ENCODE data around the gene SH2D2A. TPM values are rescaled to one million over a fixed set of nuclear protein-coding genes. Genes with fewer than 3 reads are reported as not detected.

The SH2D2A gene
- total and polyA plus RNA-seq, 2 donors (not counting 1 experiment from before 2014, with no cell fraction given) = 0.73 to 2.1 TPM

GRCh38 chr1:156802421-156802935 lies 14.2 kb downstream of the SH2D2A start:
- peaks cover 0 to 3% of the 10 kb centered on the region in 2 donors for H3K4me1 ChIP-seq (ENCODE audit: control insufficient read depth in 2 of 2, insufficient read depth in 2 of 2, low read length in 2 of 2)
- H3K9ac ChIP-seq (ENCODE audit: low read length) = no peak overlapping the region
- H3K27ac ChIP-seq (ENCODE audit: low read length in 2 of 2) = no peak overlapping the region
- ChIA-PET POLR2A (no interaction called here), CTCF (interaction anchor here (1.0 to 1.2 kb wide), 3 partner anchors 36 to 417 kb away, joined by 3 read pairs; no protein-coding TSS in a partner anchor)
- H3K36me3 ChIP-seq (replicated peaks in 1 of 2; ENCODE audit: control extremely low read depth in 1 of 2, control insufficient read depth in 1 of 2, extremely low read depth in 1 of 2, insufficient read depth in 2 of 2, low read length in 1 of 2) = peaks cover 0 to 43% of the 10 kb centered on the region in 2 experiments
- no peak overlapping the region for H2AFZ ChIP-seq (ENCODE audit: insufficient read depth, low read depth, low read length, poor library complexity, severe bottlenecking)
- Mint-ChIP-seq H3K27me3 (no peaks in the 10 kb centered on the region), H3K9me3 (ENCODE audit: insufficient read depth) (no peaks in the 10 kb centered on the region), H3K4me3 (no peak overlapping the region), H3K27ac (no peak overlapping the region), H3K4me1 (peaks cover 2% of the 10 kb centered on the region)
- TF ChIP-seq EZH2 (IDR thresholded peaks at IDR 0.05; ENCODE audit: borderline replicate concordance, insufficient read depth, low read depth, low read length, poor library complexity, severe bottlenecking) (no peak), CTCF (IDR thresholded peaks at IDR 0.05) (no peak)
- no peak for ATAC-seq (ENCODE audit: low read depth)
- 100% methylated on average over 6 of the region's 8 CpGs for WGBS (ENCODE audit: insufficient coverage)
- no peaks in the 10 kb centered on the region for H3K79me2 ChIP-seq (ENCODE audit: control insufficient read depth, insufficient read depth, low read length)
- H3K27me3 ChIP-seq (replicated peaks in 1 of 4; ENCODE audit: control extremely low read depth in 1 of 4, control insufficient read depth in 3 of 4, insufficient read depth in 4 of 4, low read length in 3 of 4) = no peaks in the 10 kb centered on the region
- H3K9me3 ChIP-seq (ENCODE audit: control extremely low read depth in 1 of 3, control insufficient read depth in 2 of 3, insufficient read depth in 1 of 3, low read length in 2 of 3) = no peaks in the 10 kb centered on the region
- H3K4me3 ChIP-seq (ENCODE audit: control extremely low read depth in 1 of 5, extremely low read depth in 1 of 5, insufficient read depth in 1 of 5, low read depth in 2 of 5, low read length in 4 of 5) = no peak overlapping the region
- no peaks in the 10 kb centered on the region for H4K20me1 ChIP-seq (ENCODE audit: control insufficient read depth, insufficient read depth, low read length, poor library complexity, severe bottlenecking)
- DNase-seq = no peak
- no peak overlapping the region for H3K4me2 ChIP-seq (replicated peaks; ENCODE audit: low read depth, low read length, poor library complexity, severe bottlenecking)
- intact Hi-C loops (cut with micrococcal nuclease) = no loop called here

- H3K4me1 Mint-ChIP-seq = peaks cover under 1% of the 10 kb centered on the region
- no peaks in the 10 kb centered on the region for H3K79me2 ChIP-seq (ENCODE audit: control insufficient read depth, insufficient read depth, low read length)
- H3K27me3 Mint-ChIP-seq = no peaks in the 10 kb centered on the region
- POLR2A ChIA-PET = no interaction called here
- H3K4me3 ChIP-seq (ENCODE audit: control extremely low read depth in 1 of 5, extremely low read depth in 1 of 5, insufficient read depth in 1 of 5, low read depth in 2 of 5, low read length in 4 of 5) = no peak overlapping the region
- 60% methylated on average over 2 of the region's 7 CpGs for WGBS (ENCODE audit: insufficient coverage)
- H3K27me3 ChIP-seq (replicated peaks in 1 of 4; ENCODE audit: control extremely low read depth in 1 of 4, control insufficient read depth in 3 of 4, insufficient read depth in 4 of 4, low read length in 3 of 4) = no peaks in the 10 kb centered on the region
- peaks cover 0 to 51% of the 10 kb centered on the region in 2 experiments for H3K36me3 ChIP-seq (replicated peaks in 1 of 2; ENCODE audit: control extremely low read depth in 1 of 2, control insufficient read depth in 1 of 2, extremely low read depth in 1 of 2, insufficient read depth in 2 of 2, low read length in 1 of 2)
- H3K4me1 ChIP-seq (ENCODE audit: control insufficient read depth in 2 of 2, insufficient read depth in 2 of 2, low read length in 2 of 2) = no peaks in the 10 kb centered on the region
- no peak overlapping the region for H2AFZ ChIP-seq (ENCODE audit: insufficient read depth, low read depth, low read length, poor library complexity, severe bottlenecking)
- H3K27ac ChIP-seq (ENCODE audit: low read length in 2 of 2) = no peak overlapping the region
- no peaks in the 10 kb centered on the region for H3K9me3 Mint-ChIP-seq (ENCODE audit: insufficient read depth)
- no peak for ATAC-seq (ENCODE audit: low read depth)
- H3K9me3 ChIP-seq (ENCODE audit: control extremely low read depth in 1 of 3, control insufficient read depth in 2 of 3, insufficient read depth in 1 of 3, low read length in 2 of 3) = no peaks in the 10 kb centered on the region
- no peak overlapping the region for H3K4me2 ChIP-seq (replicated peaks; ENCODE audit: low read depth, low read length, poor library complexity, severe bottlenecking)
- H3K4me3 Mint-ChIP-seq = no peak overlapping the region
- H4K20me1 ChIP-seq (ENCODE audit: control insufficient read depth, insufficient read depth, low read length, poor library complexity, severe bottlenecking) = peaks cover 7% of the 10 kb centered on the region
- CTCF ChIA-PET = no interaction called here
- no peak for DNase-seq
- H3K9ac ChIP-seq (ENCODE audit: low read length) = no peak overlapping the region
- no peak overlapping the region for H3K27ac Mint-ChIP-seq
- TF ChIP-seq CTCF (IDR thresholded peaks at IDR 0.05) (no peak), EZH2 (IDR thresholded peaks at IDR 0.05; ENCODE audit: borderline replicate concordance, insufficient read depth, low read depth, low read length, poor library complexity, severe bottlenecking) (no peak)
- intact Hi-C loops (cut with micrococcal nuclease) = no loop called here
Observed at GRCh38 chr1:156801409-156802121, 15.1 kb downstream of the SH2D2A start.

All from B cell (primary cell).